ENCODE results near the gene LRRC56.
"Not testable (repeated sequence)": the region's sequence is repeated elsewhere in the genome, so short reads cannot be mapped to it uniquely, and the experiment has no call there.

The LRRC56 gene

DNA sequence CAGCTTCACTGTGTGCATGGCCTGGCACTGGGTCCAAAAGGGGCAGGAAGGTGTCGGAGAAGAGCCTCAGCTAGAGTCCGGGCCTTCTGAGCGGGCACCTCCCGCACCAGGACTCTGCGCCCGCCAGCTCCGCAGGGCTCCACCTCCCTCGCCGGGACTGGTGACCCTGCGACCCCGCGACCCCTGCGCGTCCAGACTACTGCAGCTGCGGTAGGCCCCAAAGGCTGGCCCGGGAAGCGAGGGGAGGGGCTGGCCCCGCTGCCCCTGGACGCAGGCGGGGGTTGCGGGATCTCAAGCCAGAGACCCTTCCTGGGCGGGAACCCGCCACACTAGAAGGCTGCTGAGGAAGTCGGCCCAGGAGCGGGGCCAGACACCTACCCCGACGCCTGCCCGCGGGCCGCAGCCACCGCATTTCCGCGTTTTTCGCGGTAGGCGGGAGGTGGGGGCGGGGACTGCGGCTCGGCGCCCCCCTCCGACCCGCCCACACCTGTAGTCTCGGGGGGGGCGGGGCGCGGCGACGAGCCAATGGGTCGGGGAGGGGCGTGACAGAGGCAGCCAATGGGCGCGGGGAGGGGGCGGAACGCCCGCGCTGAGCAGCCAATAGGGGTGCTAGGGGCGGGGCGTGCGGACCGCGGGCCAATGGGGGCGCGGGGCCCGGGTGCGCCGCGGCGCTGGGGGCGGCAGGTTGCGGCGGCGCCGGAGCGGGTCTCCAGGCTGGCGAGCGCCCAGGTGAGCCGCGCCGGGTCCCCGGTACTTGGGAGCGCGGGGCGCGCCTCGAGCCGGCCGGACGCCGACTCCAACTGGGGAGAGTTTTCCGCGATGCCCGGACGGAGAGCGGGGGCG, 23.2 kb downstream of the LRRC56 start, which contains the start of the genes LMNTD2 and RASSF7:
Gene LMNTD2, minus strand, starts transcription at position 434 of the 843 bp plus-strand sequence. Its CDS starts 22 bp downstream, at position 412.
Gene RASSF7, plus strand, starts transcription at position 666 of the 843 bp plus-strand sequence. CDS start 799 bp downstream, outside the sequence.
- DNase-seq = peak; percentile 75 to 92

DNA sequence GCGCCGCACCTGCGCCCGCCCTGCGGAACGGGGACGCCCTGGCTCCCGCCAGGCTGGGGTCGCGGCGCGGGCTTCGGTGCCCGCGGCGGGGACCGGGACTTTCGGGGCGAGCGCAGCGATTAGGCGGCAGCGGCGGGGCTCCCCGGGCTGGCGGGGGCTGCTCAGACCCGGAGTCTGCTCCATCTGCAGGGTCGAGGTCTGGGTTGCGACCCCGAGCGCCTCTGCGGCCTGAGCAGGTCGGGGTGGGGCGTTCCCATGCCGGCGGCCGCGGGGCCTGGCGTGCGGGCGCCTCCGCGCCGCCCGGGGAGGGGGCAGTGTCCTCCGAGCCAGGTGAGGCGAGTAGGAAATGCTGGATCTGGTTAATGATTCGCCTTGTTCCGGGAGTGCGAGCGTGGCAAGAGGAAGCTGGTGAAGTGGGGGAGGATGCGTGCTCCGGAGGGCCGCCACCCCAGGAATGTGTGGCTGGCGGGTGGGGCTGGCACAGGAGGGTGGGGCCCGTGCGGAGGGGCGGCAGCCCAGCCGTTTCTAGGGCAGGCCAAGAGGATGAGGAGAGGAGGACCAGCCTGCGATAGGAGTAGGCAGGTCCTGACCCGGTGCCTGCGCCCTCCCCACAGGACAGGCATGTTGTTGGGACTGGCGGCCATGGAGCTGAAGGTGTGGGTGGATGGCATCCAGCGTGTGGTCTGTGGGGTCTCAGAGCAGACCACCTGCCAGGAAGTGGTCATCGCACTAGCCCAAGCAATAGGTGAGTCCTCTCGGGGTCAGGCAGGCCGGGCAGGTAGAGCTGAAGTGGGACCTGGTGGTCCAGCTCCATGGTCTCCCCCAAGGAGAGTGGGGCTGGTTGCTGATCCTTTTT, 24.0 kb downstream of the LRRC56 start:
- DNase-seq = no peak

DNA sequence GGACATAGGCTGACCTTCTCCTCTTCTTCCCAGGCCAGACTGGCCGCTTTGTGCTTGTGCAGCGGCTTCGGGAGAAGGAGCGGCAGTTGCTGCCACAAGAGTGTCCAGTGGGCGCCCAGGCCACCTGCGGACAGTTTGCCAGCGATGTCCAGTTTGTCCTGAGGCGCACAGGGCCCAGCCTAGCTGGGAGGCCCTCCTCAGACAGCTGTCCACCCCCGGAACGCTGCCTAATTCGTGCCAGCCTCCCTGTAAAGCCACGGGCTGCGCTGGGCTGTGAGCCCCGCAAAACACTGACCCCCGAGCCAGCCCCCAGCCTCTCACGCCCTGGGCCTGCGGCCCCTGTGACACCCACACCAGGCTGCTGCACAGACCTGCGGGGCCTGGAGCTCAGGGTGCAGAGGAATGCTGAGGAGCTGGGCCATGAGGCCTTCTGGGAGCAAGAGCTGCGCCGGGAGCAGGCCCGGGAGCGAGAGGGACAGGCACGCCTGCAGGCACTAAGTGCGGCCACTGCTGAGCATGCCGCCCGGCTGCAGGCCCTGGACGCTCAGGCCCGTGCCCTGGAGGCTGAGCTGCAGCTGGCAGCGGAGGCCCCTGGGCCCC, 24.8 kb downstream of the LRRC56 start:
- DNase-seq = no peak

DNA sequence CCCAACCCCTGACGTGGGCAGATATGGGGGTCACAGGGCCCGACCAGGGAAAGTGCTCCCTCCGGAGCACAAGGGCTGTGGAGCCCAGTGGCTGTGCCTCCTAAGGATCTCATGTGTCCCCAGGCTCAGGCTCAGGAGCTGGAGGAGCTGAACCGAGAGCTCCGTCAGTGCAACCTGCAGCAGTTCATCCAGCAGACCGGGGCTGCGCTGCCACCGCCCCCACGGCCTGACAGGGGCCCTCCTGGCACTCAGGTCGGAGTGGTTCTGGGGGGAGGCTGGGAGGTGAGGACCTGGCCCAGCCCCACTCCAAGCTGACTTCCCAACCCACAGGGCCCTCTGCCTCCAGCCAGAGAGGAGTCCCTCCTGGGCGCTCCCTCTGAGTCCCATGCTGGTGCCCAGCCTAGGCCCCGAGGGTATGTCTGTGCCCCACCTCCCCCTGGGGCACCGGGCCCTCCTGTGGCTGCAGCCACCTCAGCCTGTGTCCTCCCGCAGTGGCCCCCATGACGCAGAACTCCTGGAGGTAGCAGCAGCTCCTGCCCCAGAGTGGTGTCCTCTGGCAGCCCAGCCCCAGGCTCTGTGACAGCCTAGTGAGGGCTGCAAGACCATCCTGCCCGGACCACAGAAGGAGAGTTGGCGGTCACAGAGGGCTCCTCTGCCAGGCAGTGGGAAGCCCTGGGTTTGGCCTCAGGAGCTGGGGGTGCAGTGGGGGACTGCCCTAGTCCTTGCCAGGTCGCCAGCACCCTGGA, 25.9 kb downstream of the LRRC56 start:
- no peak for DNase-seq

DNA sequence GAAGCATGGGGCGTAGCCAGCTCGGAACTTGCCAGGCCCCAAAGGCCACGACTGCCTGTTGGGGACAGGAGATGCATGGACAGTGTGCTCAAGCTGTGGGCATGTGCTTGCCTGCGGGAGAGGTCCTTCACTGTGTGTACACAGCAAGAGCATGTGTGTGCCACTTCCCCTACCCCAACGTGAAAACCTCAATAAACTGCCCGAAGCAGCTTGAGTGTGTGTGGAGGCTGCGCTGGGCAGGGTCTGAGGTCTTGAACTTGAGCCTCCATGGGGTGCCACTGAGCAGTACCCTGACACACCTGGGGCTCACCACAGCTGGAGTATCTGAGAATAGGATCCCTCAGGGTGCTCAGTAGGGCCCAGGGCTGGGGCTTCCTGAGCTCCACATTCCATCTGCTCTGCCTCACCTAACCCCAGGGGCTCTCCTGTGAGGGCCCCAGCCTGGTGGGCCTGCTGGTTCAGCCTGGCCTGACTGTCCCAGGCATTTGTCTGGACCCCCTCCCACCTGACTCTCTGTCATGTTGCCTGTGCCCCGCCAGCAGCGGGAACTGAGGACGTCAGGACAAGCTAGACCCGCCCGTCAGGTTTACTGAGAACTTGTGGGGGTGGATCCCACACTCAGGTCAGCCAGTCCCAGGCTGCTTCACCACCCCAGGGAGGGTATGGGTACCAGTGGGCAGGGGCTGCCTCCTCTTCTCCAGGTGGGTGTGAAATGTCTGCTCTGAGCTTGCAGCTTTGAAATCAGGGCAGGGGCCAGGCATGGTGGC, 26.7 kb downstream of the LRRC56 start:
- no peak for DNase-seq

DNA sequence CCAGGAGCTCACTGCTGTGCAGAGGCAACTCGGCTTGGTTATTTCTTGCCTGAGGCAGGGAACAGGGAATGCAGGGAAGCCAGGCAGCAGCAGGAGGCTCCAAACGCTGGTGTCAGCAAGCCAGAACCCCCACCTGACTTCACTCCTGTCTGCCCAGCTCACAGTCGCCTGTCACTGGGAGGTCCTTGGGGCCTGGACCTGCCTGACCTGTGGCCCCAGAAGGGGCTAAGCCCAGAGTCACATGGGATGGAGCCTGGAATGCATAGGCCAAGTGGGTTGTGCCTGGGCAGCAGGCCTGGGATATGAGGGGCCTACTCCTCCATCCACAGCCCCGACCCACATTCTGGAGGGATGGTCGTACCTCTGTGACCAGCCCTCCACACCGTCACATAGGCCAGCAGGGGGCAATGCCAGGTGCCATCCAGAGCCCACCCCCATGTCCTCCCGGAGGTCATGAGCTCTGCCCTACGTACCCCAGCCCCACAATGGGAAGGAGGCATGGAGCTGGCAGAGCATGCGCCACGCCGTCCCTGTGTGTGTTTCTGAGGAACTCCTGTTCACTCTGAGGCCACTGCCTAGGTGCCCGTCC, 28.7 kb downstream of the LRRC56 start:
- DNase-seq = no peak

DNA sequence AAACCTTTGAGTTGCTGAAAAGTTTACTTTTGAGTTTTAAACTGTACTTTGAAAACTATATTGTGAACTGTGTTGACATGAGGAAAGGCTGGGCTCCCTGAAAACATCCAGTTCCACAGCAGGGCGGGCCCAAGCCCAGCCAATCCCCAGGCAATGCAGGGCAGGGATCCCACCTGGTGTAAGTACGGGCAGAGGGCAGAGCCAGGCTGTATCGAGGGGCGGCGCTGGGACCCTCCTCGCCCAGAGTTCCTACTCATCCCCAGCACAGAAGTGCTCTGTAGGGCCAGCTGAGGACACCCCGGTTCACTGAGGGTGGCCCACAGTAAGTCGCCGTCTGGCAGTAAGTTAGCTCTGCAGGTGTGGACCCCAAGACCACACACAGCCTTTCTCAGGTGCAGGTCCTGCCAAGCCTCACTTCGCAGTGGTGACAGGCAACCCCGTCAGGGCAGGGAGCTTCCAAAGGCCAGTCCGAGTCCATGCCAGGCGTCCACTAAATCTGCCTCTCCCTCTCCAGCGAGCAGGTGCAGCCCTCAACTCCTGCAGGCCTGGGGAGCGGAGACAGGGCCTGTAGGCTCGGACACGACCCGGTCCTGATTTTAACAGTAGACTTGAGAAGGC, 29.8 kb downstream of the LRRC56 start:
- DNase-seq = no peak

DNA sequence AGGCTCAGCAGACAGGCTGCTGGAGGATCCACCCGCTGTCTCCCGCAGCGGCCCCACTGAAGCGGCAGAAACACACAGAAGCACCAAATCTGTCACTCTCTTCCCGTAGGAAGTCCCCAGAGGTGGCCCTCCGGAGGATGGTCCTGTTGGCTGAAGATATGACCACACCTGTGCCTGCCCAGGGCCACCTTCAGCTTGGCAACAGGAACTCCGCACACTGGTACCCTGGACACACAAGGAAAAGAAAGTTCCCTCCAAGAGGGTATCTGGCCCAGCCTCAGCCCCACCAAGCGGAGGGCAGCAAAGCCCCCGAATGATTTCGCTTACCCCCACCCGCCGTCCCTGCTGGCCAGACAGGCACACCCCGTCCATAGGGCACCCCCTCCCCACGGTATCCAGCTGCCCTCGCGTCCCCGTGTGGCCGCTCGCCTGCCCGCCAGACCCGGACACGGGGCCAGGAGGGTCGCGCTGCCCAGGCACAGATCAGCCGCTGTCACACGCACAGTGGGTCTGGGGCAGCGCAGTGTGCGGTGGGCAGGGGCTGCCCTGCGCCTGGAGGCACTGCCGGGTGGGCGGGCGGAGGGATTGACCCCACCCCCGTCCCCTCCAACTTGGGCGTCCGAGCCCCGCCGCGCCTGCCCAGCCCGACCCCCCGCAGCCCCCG, 30.4 kb downstream of the LRRC56 start:
- DNase-seq = no peak

DNA sequence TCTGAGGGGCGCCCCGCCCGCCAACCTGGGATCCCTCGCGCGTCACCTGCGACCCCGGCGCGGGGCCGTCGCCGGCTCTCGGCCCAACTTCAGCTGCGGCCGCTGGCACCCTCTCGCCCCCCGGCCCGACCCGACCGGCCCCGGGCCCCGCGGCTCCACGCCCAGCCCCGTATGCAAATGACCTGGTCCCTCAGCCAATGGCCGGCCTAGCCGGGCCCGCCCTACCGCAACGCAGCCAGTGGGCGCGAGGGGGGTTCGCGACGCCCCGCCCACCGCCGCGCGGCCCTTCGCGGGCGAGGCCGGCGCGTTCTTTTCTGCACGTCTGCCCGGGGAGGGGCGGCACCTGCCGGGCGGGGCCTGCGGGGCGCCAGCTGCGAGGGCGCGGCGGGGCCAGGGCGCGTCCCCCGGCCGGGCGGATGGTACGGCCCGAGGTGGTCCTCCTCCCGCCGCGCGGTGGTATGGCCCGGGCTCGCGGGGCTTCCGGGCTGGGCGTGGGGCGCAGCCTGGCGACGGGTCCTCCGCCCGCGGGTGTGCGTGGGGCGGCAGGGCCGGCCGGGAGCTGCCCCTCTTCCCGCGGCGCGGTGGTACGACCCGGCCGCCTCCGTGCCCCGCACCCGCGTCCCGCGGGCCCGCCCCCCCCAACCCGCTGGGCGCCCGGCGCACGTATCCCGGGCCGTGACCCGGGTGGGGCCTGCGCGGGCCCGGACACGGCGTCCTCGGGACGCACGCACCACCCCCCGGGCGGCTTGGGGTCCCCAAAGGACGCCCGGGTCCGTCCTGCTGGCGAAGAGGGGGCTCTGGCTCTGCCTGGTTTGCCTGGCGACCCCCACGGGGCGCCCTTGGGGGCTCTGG, 31.2 kb downstream of the LRRC56 start:
- DNase-seq = peak; percentile 88 to 97

DNA sequence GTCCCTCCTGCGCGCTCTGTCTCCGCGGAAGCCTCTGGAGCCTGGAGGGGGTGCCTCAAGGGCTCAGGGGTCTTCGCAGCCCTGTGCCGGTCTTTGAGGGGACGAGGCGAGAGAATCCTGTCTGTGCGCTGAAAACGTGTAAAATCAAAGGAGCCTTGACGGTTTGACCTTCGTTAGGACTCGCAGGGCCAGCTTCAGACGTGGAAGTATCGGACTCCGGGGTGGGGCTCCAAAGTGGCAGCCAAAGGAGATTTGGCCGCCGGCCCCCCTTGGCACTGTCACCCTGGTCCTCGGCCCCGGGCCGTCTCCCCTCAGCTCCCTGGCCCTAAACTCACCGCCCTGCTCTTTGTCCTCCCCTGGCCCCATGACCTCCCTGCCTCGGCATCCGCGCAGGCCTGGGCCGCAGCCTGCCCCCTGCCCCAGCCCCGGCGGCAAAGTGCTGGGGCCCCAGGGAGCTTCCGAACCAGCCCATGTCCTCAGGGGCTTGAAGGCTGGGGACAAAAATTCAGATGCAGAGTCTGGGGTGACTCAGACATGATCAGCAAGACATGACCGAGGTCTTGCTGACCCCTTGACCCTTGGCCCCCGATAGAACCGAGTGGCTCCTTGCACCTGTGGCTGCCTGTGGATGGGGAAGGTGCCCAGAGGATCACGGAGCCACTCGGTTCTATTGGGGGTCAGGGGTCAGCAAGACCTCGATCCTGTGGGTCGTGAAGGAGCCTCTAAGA, 32.0 kb downstream of the LRRC56 start:
- DNase-seq = no peak

DNA sequence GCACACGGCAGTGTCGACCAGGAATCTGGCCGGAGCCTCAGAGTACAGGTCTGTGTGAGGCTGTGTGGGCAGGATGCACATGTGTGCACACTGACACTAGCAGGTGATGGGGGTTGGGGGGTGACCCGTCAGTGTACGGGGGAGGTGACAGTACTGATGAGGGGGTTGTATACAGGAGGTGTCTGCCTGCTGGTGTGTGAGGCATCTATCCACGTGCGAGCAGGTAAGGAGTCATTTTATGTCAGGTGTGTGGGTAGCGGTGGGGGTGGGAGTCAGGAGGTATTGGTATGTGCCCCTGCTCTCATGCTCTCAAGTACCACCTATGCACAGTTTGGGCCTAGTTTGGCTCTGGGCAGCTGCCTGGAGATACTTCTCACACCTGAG, 34.5 kb downstream of the LRRC56 start:
- no peak for DNase-seq

DNA sequence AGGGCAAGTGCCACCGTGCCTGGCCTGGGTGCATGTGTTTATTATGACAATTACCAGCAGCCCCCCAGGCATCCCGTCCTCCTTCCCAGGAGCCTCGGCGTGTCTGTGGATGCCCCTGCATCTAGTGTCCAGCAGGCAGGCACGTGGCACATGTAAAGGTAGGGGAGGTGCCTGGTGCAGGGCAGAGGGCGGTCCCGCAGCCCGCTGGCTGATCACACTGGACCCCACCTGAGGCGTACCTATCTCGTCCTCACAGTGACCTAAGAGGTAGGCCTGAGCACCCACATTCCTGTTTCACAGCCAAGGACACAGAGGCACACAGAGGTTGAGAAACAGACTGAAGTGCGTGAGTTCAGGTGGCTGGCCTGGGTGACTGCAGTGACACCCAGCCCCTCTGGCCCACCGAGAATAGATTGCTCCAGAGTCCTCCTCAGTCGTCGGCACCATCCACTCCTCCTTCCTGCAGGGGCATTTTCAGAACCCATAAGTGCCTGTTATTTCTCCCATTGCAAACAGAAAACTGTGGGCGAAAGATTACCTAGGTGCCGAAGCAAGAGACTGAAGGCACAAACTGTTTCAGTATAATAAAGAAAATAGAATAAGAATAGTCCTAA, 35.9 kb downstream of the LRRC56 start:
- DNase-seq = no peak

DNA sequence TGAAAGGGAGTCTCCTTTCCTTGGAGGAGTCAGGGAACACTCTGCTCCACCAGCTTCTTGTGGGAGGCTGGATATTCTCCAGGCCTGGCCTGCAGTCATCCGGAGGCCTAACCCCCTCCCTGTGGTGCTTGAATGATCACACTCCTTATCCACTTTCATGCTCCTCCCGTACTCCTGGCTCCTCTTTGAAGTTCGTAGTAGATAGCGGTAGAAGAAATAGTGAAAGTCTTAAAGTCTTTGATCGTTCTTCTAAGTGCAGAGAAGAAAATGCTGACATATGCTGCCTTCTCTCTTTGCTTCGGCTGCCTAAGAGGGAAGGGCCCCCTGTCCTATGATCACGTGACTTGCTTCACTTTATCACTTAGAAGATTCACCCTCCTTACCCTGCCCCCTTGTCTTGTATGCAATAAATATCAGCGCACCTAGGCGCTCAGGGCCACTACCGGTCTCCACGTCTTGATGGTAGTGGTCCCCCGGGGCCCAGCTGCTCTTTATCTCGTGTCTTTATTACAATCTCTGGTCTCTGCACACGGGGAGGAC, 36.8 kb downstream of the LRRC56 start:
- not testable (repeated sequence) for DNase-seq

DNA sequence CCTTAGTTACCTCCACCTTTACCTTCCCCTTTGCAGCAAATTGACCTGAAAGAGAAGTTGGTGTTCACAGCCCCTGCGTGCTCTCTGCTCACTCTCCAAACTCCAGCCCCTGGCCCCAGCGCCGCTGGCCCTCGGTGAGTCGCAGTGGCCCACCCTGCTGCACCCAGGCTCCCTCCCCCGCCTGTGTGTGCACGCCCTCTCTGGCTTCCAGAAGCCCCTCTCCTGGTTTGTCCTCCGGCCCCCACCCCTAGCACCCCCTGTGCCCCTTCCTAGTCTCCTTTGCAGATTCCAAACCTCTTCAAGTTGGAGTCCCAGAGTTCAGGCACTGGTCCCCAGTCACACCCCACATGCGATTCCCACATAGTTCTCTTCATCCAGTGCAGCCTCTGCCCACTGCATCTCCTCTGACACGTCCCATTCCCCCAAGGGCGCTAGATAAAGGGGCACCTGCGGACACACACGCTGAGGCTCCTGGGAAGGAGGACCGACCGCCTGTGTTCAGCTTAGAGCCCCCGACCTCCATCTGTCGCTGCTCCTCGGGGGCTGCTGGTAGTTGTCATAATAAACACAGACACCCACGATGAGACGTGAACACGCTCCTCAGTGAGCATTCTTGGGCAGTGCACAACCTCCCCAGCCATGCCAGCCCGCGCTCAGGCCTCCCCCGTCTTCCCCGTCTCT, 37.4 kb downstream of the LRRC56 start:
- no peak for DNase-seq

DNA sequence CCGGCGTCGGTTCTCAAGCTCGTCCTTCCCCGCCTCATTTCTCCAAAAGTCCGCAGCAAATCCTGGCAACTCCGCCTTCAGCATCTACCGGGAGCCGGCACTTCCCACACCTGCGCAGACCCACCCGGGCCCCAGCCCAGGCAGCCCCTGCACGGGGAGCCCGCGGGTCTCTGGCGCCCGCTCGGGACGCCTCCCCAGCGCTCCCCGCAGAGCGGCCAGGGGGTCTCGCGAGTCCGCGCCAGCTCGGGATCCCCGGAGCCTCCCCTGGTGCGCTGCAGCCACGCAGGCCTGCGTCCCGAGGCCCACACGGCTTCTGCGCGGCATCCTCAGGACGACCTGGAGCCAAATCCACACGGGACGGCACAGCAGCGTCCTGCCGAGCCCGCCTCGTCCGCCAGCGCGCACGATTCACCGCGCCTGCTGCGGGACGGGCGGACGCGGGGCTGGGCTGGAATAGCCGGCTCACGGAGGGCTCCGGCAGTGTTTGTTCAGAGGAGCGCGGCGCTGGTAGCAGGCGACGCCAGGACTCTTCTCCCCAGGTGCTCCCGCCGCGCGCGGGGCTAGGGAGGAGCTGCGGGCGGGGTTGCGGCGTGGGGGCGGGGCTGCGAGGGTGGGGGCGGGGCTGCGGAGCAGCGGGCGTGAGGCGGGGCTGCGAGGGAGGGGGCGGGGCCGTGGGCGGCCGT, 38.1 kb downstream of the LRRC56 start:
- DNase-seq = peak in 1 of 2 experiments; percentile 62

DNA sequence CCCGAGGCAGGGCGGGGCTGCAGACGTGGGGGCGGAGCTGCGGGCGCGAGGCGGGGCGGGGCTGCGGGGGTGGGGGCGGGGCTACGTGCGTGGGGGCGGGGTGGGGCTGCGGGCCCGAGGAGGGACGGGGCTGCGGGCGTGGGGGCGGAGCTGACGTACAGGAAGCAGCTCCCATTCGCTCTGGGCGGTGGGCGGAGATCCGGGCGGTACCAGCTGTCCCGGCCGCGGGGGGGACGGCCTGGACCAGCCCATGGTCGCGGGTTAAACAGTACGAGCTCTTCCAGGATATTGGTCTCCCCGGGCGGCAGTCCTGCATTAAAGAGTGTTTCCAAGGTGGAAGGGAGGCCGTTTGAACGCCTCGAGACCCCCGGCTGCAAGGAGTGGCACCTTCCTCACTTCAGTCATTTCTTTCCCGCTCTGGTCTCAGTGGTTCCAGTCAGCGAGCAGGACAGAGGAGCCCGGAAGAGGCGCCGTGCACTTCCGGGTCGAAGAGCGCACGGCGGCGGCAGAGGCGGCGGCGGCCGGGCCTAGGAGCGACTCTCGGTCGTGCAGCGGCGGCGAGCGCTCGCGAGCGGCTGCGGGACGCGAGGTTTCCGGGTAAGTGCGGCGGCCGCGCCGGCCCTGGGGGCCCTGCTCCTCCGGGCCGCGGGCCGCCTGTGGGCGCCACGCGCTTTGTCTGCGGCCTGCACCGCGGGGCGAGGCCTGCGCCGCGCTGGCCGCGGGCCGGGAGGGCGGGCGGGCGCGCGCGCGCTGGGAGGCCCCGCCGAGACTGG, 38.9 kb downstream of the LRRC56 start, which contains the start of gene PHRF1:
Gene PHRF1, plus strand, starts transcription at position 475 of the 773 bp plus-strand sequence. CDS start 5,043 bp downstream, outside the sequence.
- DNase-seq = peak; percentile 94 to 98
